Osteocyte (in vitro differentiated cells): Measurements from ENCODE around the gene CCDC50. TPM values are rescaled to one million over a fixed set of nuclear protein-coding genes. Genes with fewer than 3 reads are reported as not detected.

Source experiments
- DNase-seq: peaks from one replicate; pipeline ENCODE4 v3.0.0; 2021; ENCODE audit warnings: mixed read lengths; ENCODE audit not compliant: unreplicated experiment; ENCODE audit errors: extremely low spot score
- H3K27ac Mint-ChIP-seq: one replicate; pipeline ENCODE4 v1.8.0; 2021; ENCODE audit warnings: mild to moderate bottlenecking, mixed read lengths; ENCODE audit not compliant: unreplicated experiment
- H3K27me3 Mint-ChIP-seq: one replicate; pipeline ENCODE4 v1.8.0; 2021; ENCODE audit warnings: mixed read lengths; ENCODE audit not compliant: unreplicated experiment
- H3K36me3 Mint-ChIP-seq: one replicate; pipeline ENCODE4 v1.8.0; 2021; ENCODE audit warnings: mixed read lengths; ENCODE audit not compliant: unreplicated experiment
- H3K4me1 Mint-ChIP-seq: one replicate; pipeline ENCODE4 v1.8.0; 2021; ENCODE audit warnings: mixed read lengths; ENCODE audit not compliant: unreplicated experiment
- H3K4me3 Mint-ChIP-seq: one replicate; pipeline ENCODE4 v1.8.0; 2021; ENCODE audit warnings: mild to moderate bottlenecking, moderate library complexity, mixed read lengths; ENCODE audit not compliant: unreplicated experiment
- H3K9me3 Mint-ChIP-seq: one replicate; pipeline ENCODE4 v1.8.0; 2021; ENCODE audit warnings: mixed read lengths; ENCODE audit not compliant: unreplicated experiment
- CTCF ChIP-seq: fragments of 200-600 bp; sonication (generic); IDR thresholded peaks from 2 replicates; pipeline ENCODE4 v1.5.0; 2021; ENCODE audit warnings: antibody characterized with exemption, mild to moderate bottlenecking, moderate library complexity
- total RNA-seq: library from RNA; stranded (reverse); gene quantifications from 2 replicates; pipeline ENCODE4 v1.2.1, GENCODE V29; 2021

The CCDC50 gene
- total RNA-seq, 1 donor from 2014 or later = 86.7 TPM

DNA sequence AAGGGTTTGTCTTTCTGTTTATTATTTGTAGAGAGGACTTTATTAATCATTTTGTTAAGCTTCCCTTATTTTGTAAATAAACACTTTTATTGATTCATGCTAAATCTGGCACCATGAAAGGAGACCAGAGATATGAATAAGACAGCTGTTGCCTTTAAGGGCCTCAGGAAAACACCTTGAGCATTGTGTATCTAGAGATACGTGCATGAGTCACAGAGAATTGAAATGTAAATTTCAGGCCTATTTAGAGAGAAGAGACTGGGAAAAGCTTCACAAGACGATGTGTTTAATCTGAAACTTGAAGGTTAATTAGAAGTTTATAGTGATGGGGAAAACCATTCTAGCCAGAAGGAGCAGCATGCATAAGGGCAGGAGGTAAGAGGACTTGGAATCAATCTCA, 29.7 kb downstream of the CCDC50 start:
- H3K4me1 Mint-ChIP-seq = peaks cover 35% of the 10 kb centered on the region
- no peak for TF ChIP-seq CTCF
- no peak overlapping the region for H3K4me3 Mint-ChIP-seq
- no peaks in the 10 kb centered on the region for H3K9me3 Mint-ChIP-seq
- DNase-seq = no peak
- H3K27me3 Mint-ChIP-seq = no peaks in the 10 kb centered on the region
- H3K27ac Mint-ChIP-seq = no peak overlapping the region
- peaks cover 49% of the 10 kb centered on the region for H3K36me3 Mint-ChIP-seq

DNA sequence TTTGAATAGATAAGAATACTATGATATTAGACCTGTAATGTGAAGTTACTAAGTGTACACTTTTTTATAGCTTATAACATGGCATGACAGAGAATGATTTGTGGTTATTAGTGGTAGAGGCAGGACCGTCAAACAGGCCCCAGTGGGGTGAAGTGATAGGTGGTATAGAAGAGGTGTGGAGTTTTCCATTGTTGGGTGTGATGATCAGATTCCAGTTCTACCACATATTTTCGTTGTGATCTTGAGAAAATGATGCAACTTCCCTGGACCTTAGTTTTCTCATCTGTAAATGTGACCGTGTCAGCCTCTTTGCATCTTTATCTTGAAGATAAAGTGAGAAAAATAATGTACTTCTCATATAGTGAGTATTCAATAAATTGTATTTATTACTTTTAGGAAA, 31.4 kb downstream of the CCDC50 start:
- no peak overlapping the region for H3K4me3 Mint-ChIP-seq
- no peaks in the 10 kb centered on the region for H3K9me3 Mint-ChIP-seq
- H3K27ac Mint-ChIP-seq = peak overlapping the region; percentile 5
- peaks cover 60% of the 10 kb centered on the region for H3K36me3 Mint-ChIP-seq
- no peaks in the 10 kb centered on the region for H3K27me3 Mint-ChIP-seq
- no peak for DNase-seq
- TF ChIP-seq CTCF = no peak
- H3K4me1 Mint-ChIP-seq = peaks cover 34% of the 10 kb centered on the region

- H3K27ac Mint-ChIP-seq = no peak overlapping the region
Observed at GRCh38 chr3:191361456-191361855, 32.3 kb downstream of the CCDC50 start.

DNA sequence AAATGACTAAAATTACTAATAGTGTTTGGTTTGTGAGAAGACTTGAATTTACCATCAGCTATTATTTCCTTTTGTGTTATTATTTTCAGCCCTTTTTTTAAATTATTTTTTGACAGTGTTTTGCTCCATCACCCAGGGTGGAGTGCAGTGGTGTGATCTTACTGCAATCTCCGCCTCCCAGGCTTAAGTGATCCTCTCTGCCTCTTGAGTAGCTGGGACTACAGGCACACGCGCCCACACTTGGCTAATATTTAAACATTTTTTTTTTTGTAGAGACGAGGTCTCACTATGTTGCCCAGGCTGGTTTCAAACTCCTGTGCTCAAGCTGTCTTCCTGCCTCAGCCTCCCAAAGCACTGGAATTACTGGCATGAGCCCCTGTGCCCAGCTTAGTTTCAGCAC, 32.8 kb downstream of the CCDC50 start:
- Mint-ChIP-seq H3K4me3 (no peak overlapping the region), H3K4me1 (peaks cover 20% of the 10 kb centered on the region), H3K27ac (no peak overlapping the region), H3K9me3 (no peaks in the 10 kb centered on the region), H3K27me3 (no peaks in the 10 kb centered on the region), H3K36me3 (peaks cover 70% of the 10 kb centered on the region)
- TF ChIP-seq CTCF = no peak
- no peak for DNase-seq

More at GRCh38 chr3:191361456-191361855, 32.3 kb downstream of the CCDC50 start:
- Mint-ChIP-seq H3K36me3 (peaks cover 65% of the 10 kb centered on the region), H3K9me3 (no peaks in the 10 kb centered on the region), H3K4me3 (no peak overlapping the region), H3K4me1 (peaks cover 26% of the 10 kb centered on the region), H3K27me3 (no peaks in the 10 kb centered on the region)
- TF ChIP-seq CTCF = no peak
- DNase-seq = no peak

DNA sequence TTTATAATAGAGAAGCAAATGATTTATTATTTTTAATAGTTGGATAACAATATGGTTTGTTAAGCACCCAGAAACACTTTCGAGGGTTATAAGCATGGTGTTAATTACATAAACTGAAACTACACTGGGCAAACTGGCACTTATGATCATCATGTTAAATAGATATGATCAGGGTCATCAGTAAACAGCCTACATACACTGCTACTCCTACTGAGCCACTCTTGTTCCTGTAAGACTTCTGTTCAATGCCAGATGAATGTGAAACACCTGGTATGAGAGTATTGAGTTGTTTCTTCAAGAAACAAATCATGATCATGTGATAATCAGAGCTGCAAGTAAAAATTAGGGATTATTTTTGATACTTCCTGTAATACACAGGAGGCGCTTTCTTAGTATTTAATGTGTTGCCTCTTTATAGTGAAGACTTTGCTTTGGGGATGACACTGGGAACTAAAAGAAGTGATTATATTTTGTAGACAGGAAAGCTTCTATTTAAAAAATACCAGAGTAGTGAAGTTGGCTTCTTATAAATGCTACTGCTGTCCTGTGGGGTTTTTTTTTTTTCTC, 33.4 kb downstream of the CCDC50 start:
- H3K36me3 Mint-ChIP-seq = peaks cover 75% of the 10 kb centered on the region

More for the DNA sequence above, 33.4 kb downstream of the CCDC50 start:
- H3K4me1 Mint-ChIP-seq = peaks cover 16% of the 10 kb centered on the region
- no peak overlapping the region for H3K4me3 Mint-ChIP-seq
- DNase-seq = no peak
- H3K9me3 Mint-ChIP-seq = no peaks in the 10 kb centered on the region
- no peak for TF ChIP-seq CTCF
- H3K27ac Mint-ChIP-seq = no peak overlapping the region
- no peaks in the 10 kb centered on the region for H3K27me3 Mint-ChIP-seq
